SU-DHL-6 (cell line): ENCODE results near the gene FAM43A.

Experiments used
- H2AFZ ChIP-seq: fragments of 200-600 bp; sonication (generic); 2 replicates; pipeline ENCODE4 v1.6.1; 2014; ENCODE audit warnings: low read depth, mild to moderate bottlenecking, moderate library complexity, mixed read lengths, antibody characterized with exemption, low read length; ENCODE audit not compliant: severe bottlenecking
- H3F3A ChIP-seq: fragments of 200-600 bp; shearing (Covaris generic); 2 replicates; pipeline ENCODE4 v1.6.0; 2016; ENCODE audit warnings: antibody characterized with exemption, mild to moderate bottlenecking; ENCODE audit not compliant: insufficient read depth
- H3K27ac ChIP-seq: fragments of 200-600 bp; sonication (generic); 2 replicates; pipeline ENCODE4 v1.5.1; 2016; ENCODE audit warnings: low read depth, mild to moderate bottlenecking, low read length, moderate library complexity, mixed read lengths
- H3K27me3 ChIP-seq: fragments of 200-600 bp; sonication (generic), shearing (Covaris generic); 2 replicates; pipeline ENCODE4 v1.6.0; 2014; ENCODE audit warnings: mild to moderate bottlenecking, low read length
- H3K36me3 ChIP-seq: fragments of 200-600 bp; sonication (generic); 2 replicates; pipeline ENCODE4 v1.6.1; 2014; ENCODE audit warnings: mild to moderate bottlenecking, low read length, mixed read lengths
- H3K4me2 ChIP-seq: fragments of 300-600, 200-600 bp; shearing (Covaris generic), sonication (generic); 2 replicates; pipeline ENCODE4 v1.6.0; 2014; ENCODE audit warnings: low read length, low read depth, mild to moderate bottlenecking; ENCODE audit not compliant: poor library complexity, severe bottlenecking
- H3K4me3 ChIP-seq: fragments of 200-600 bp; sonication (generic); 2 replicates; pipeline ENCODE4 v1.5.1; 2014; ENCODE audit warnings: antibody characterized with exemption, low read length, mild to moderate bottlenecking, mixed read lengths; ENCODE audit not compliant: insufficient read depth, poor library complexity, severe bottlenecking
- H3K79me2 ChIP-seq: fragments of 200-600 bp; sonication (generic); 2 replicates; pipeline ENCODE4 v1.6.1; 2014; ENCODE audit warnings: mild to moderate bottlenecking, low read length, moderate library complexity; ENCODE audit not compliant: insufficient read depth
- H3K9ac ChIP-seq: fragments of 200-600 bp; sonication (generic); 2 replicates; pipeline ENCODE4 v1.7.0; 2014; ENCODE audit warnings: mild to moderate bottlenecking, low read length
- H3K9me2 ChIP-seq: fragments of 200-600 bp; sonication (generic); replicated peaks from 2 replicates; pipeline ENCODE4 v1.6.1; 2014; ENCODE audit warnings: low read length; ENCODE audit not compliant: insufficient read depth
- H3K9me3 ChIP-seq: fragments of 200-600 bp; sonication (generic); 2 replicates; pipeline ENCODE4 v1.6.1; 2014; ENCODE audit warnings: low read length, mixed read lengths; ENCODE audit not compliant: insufficient read depth
- H4K20me1 ChIP-seq: fragments of 200-600 bp; sonication (generic); 2 replicates; pipeline ENCODE4 v1.6.1; 2014; ENCODE audit warnings: low read depth, mild to moderate bottlenecking, antibody characterized with exemption, low read length, moderate library complexity, mixed read lengths
- CTCF ChIP-seq: fragments of 200-600 bp; sonication (generic); IDR thresholded peaks from one replicate; pipeline ENCODE4 v1.5.1; 2017; ENCODE audit warnings: antibody characterized with exemption, mild to moderate bottlenecking, low read length, moderate library complexity; ENCODE audit not compliant: insufficient read depth, poor library complexity, severe bottlenecking
- EZH2phosphoT487 ChIP-seq: fragments of 200-600 bp; sonication (generic), shearing (Covaris generic); conservative IDR thresholded peaks from 2 replicates; pipeline ENCODE4 v1.6.1; 2018; ENCODE audit warnings: mild to moderate bottlenecking, antibody characterized with exemption, low read length, moderate library complexity, mixed read lengths

FAM43A gene

GRCh38 chr3:194725346-194725745, 39.7 kb downstream of the FAM43A start:
- Histone ChIP-seq H3F3A (no peaks in the 10 kb centered on the region), H2AFZ (no peak overlapping the region), H3K9me3 (no peaks in the 10 kb centered on the region), H4K20me1 (no peaks in the 10 kb centered on the region), H3K27me3 (no peaks in the 10 kb centered on the region), H3K4me2 (no peak overlapping the region), H3K9ac (no peak overlapping the region), H3K27ac (no peak overlapping the region), H3K36me3 (no peaks in the 10 kb centered on the region), H3K9me2 (no peaks in the 10 kb centered on the region), H3K79me2 (no peaks in the 10 kb centered on the region), H3K4me3 (no peak overlapping the region)
- no peak for TF ChIP-seq CTCF
- no peak for TF ChIP-seq EZH2phosphoT487

- H3F3A ChIP-seq, result no peaks in the 10 kb centered on the region
- no peak overlapping the region for H3K4me2 ChIP-seq
- no peak for TF ChIP-seq EZH2phosphoT487
- no peak for TF ChIP-seq CTCF
- H3K9ac ChIP-seq, result no peak overlapping the region
- no peaks in the 10 kb centered on the region for H3K9me2 ChIP-seq
- no peak overlapping the region for H2AFZ ChIP-seq
- no peaks in the 10 kb centered on the region for H3K9me3 ChIP-seq
- H3K79me2 ChIP-seq, result no peaks in the 10 kb centered on the region
- H3K4me3 ChIP-seq, result no peak overlapping the region
- no peaks in the 10 kb centered on the region for H3K27me3 ChIP-seq
- no peak overlapping the region for H3K27ac ChIP-seq
- H3K36me3 ChIP-seq, result no peaks in the 10 kb centered on the region
- no peaks in the 10 kb centered on the region for H4K20me1 ChIP-seq
These were observed 41.9 kb downstream of the FAM43A start for GRCh38 chr3:194727435-194728128.

GRCh38 chr3:194728986-194729385, 43.3 kb downstream of the FAM43A start:
- TF ChIP-seq EZH2phosphoT487, result no peak
- TF ChIP-seq CTCF, result no peak
- no peaks in the 10 kb centered on the region for H3K36me3 ChIP-seq
- H3K27me3 ChIP-seq, result no peaks in the 10 kb centered on the region
- H3K79me2 ChIP-seq, result no peaks in the 10 kb centered on the region
- no peaks in the 10 kb centered on the region for H3K9me2 ChIP-seq
- H3K9ac ChIP-seq, result no peak overlapping the region
- H3K27ac ChIP-seq, result no peak overlapping the region
- H2AFZ ChIP-seq, result no peak overlapping the region
- no peak overlapping the region for H3K4me2 ChIP-seq
- H3K4me3 ChIP-seq, result no peak overlapping the region
- H4K20me1 ChIP-seq, result no peaks in the 10 kb centered on the region
- H3F3A ChIP-seq, result no peaks in the 10 kb centered on the region
- H3K9me3 ChIP-seq, result no peaks in the 10 kb centered on the region
